Measurements from ENCODE around the gene TBX10. TPM values are rescaled to one million over a fixed set of nuclear protein-coding genes. Genes with fewer than 3 reads are reported as not detected.

TBX10 gene
- total RNA-seq, 6 donors from 2014 or later = not detected

GRCh38 chr11:67582011-67582410 lies 57.6 kb downstream of the TBX10 start:
- Histone ChIP-seq H3K4me3 (no peak overlapping the region), H3K9me3 (no peaks in the 10 kb centered on the region), H3K36me3 (peaks cover 0 to 21% (median 17%) of the 10 kb centered on the region in 4 donors), H3K4me1 (peaks cover 21 to 38% (median 33%) of the 10 kb centered on the region in 4 donors), H3K27me3 (no peaks in the 10 kb centered on the region), H3K27ac (peak overlapping the region; percentile 91 to 99 (median 97))
- 49 to 70% methylated on average over 4 of the region's 4 CpGs for WGBS, 2 donors
- ATAC-seq (ENCODE audit: low FRiP score in 2 of 2) = no peak
- DNase-seq = no peak
- TF ChIP-seq CTCF (IDR thresholded peaks at IDR 0.05) (no peak), POLR2A (IDR thresholded peaks at IDR 0.05) (no peak), POLR2AphosphoS5 (IDR thresholded peaks at IDR 0.05) (no peak), EP300 (IDR thresholded peaks at IDR 0.05) (no peak)

GRCh38 chr11:67581469-67581868 lies 58.1 kb downstream of the TBX10 start:
- Histone ChIP-seq H3K36me3 (peaks cover 0 to 19% (median 16%) of the 10 kb centered on the region in 4 donors), H3K27me3 (no peaks in the 10 kb centered on the region), H3K4me3 (no peak overlapping the region), H3K4me1 (peaks cover 21 to 38% (median 33%) of the 10 kb centered on the region in 4 donors), H3K27ac (peak overlapping the region; percentile 73 to 97 (median 94)), H3K9me3 (no peaks in the 10 kb centered on the region)
- no peak for TF ChIP-seq POLR2A (IDR thresholded peaks at IDR 0.05)
- TF ChIP-seq POLR2AphosphoS5 (IDR thresholded peaks at IDR 0.05) = no peak
- TF ChIP-seq EP300 (IDR thresholded peaks at IDR 0.05) = no peak
- TF ChIP-seq CTCF (IDR thresholded peaks at IDR 0.05) = no peak
- 48 to 54% methylated on average over 11 of the region's 11 CpGs for WGBS, 2 donors
- DNase-seq (peak in 1 of 2 donors; percentile 75), ATAC-seq (ENCODE audit: low FRiP score in 2 of 2) (no peak)

Small RNA genes within 50 kb of the gene (small RNA-seq; reads per million reads assigned to genes)
- gene AP003385.3 = 0 reads per million in 4 donors
- gene RPL37P2 = 0 to 0.26 (median 0) reads per million in 4 donors

Other genes starting within 250 kb of the TBX10 start
- 100 to 1,000 TPM in 1 of 6 donors, 10 to 100 TPM in 5; 20.4 to 115 (median 28.2) TPM for gene RAD9A, start 247.8 kb downstream of the TBX10 start, total RNA-seq
- gene PPP1CA, start 237.9 kb downstream of the TBX10 start, total RNA-seq = 100 to 1,000 TPM in 3 of 6 donors, 10 to 100 TPM in 3; 83.8 to 191 (median 135) TPM
- gene TBC1D10C, start 235.7 kb downstream of the TBX10 start, total RNA-seq = 10 to 100 TPM in 5 of 6 donors, 1 to 10 TPM in 1; 8.4 to 45.3 (median 32.7) TPM
- 1 to 10 TPM in 2 of 6 donors, under 1 TPM in 4; 0.49 to 4.2 (median 0.89) TPM for gene CARNS1, start 224.1 kb downstream of the TBX10 start, total RNA-seq
- gene RPS6KB2, start 211.3 kb downstream of the TBX10 start, total RNA-seq = 10 to 100 TPM; 35.2 to 94.3 (median 50.4) TPM
- 10 to 100 TPM; 12.8 to 34.0 (median 18.0) TPM for gene PTPRCAP, start 202.1 kb downstream of the TBX10 start, total RNA-seq
- gene CORO1B, start 196.3 kb downstream of the TBX10 start, total RNA-seq = 100 to 1,000 TPM in 4 of 6 donors, 10 to 100 TPM in 2; 49.0 to 178 (median 118) TPM
- not detected for gene GPR152, start 187.0 kb downstream of the TBX10 start, total RNA-seq
- 1 to 10 TPM; 1.5 to 4.7 (median 2.3) TPM for gene CABP4, start 184.4 kb downstream of the TBX10 start, total RNA-seq
- gene TMEM134, start 170.5 kb downstream of the TBX10 start, total RNA-seq = 100 to 1,000 TPM in 1 of 6 donors, 10 to 100 TPM in 5; 51.2 to 102 (median 75.2) TPM
- gene AIP, start 156.7 kb downstream of the TBX10 start, total RNA-seq = 100 to 1,000 TPM in 1 of 6 donors, 10 to 100 TPM in 5; 51.1 to 101 (median 75.3) TPM
- 10 to 100 TPM; 32.0 to 90.1 (median 40.7) TPM for gene PITPNM1, start 134.4 kb downstream of the TBX10 start, total RNA-seq
- 100 to 1,000 TPM in 2 of 6 donors, 10 to 100 TPM in 4; 36.7 to 119 (median 89.0) TPM for gene CDK2AP2, start 131.6 kb downstream of the TBX10 start, total RNA-seq
- gene CABP2, start 116.3 kb downstream of the TBX10 start, total RNA-seq = not detected
- 1,000 to 10,000 TPM in 4 of 6 donors, 100 to 1,000 TPM in 2; 600 to 1,952 (median 1,144) TPM for gene GSTP1, start 56.0 kb downstream of the TBX10 start, total RNA-seq
- gene NDUFV1, start 32.8 kb downstream of the TBX10 start, total RNA-seq = 100 to 1,000 TPM; 169 to 395 (median 205) TPM
- gene NUDT8, start 9.8 kb downstream of the TBX10 start, total RNA-seq = 10 to 100 TPM in 4 of 6 donors, 1 to 10 TPM in 1, not detected in 1; 4.3 to 17.8 (median 13.9) TPM
- gene ACY3, start 11.0 kb upstream of the TBX10 start, total RNA-seq = 1 to 10 TPM in 1 of 6 donors, under 1 TPM in 1, not detected in 4; 0.37 to 3.2 TPM
- gene ALDH3B2, start 34.9 kb upstream of the TBX10 start, total RNA-seq = 1 to 10 TPM in 2 of 6 donors, under 1 TPM in 3, not detected in 1; 0.30 to 6.4 (median 0.86) TPM

All from upper lobe of left lung (tissue), 6 donors.